ENCODE results near the gene CECR2. TPM values are rescaled to one million over a fixed set of nuclear protein-coding genes. Genes with fewer than 3 reads are reported as not detected.

The CECR2 gene
- total RNA-seq, 2 donors from 2014 or later: 0.23 to 0.77 TPM

- Mint-ChIP-seq H3K27ac (no peak overlapping the region), H3K4me1 (ENCODE audit: low read depth) (no peaks in the 10 kb centered on the region), H3K36me3 (ENCODE audit: insufficient read depth in 2 of 2) (no peaks in the 10 kb centered on the region), H3K27me3 (ENCODE audit: low read depth) (no peaks in the 10 kb centered on the region), H3K9me3 (no peaks in the 10 kb centered on the region), H3K4me3 (no peak overlapping the region)
- no peak for ATAC-seq (replicated peaks in 1 of 2)
- DNase-seq: no peak
Measured at GRCh38 chr22:17396516-17396915, 27.3 kb downstream of the CECR2 start.

- ATAC-seq (replicated peaks in 1 of 2) (no peak), DNase-seq (no peak)
- H3K9me3 Mint-ChIP-seq: no peaks in the 10 kb centered on the region
- no peaks in the 10 kb centered on the region for H3K4me1 Mint-ChIP-seq (ENCODE audit: low read depth)
- H3K27ac Mint-ChIP-seq: no peak overlapping the region
- no peak overlapping the region for H3K4me3 Mint-ChIP-seq
- H3K27me3 Mint-ChIP-seq (ENCODE audit: low read depth): no peaks in the 10 kb centered on the region
- H3K36me3 Mint-ChIP-seq (ENCODE audit: insufficient read depth in 2 of 2): no peaks in the 10 kb centered on the region
Measured at GRCh38 chr22:17397756-17398547, 28.7 kb downstream of the CECR2 start.

GRCh38 chr22:17400305-17400704, 31.0 kb downstream of the CECR2 start:
- ATAC-seq (replicated peaks in 1 of 2): no peak
- Mint-ChIP-seq H3K36me3 (ENCODE audit: insufficient read depth in 2 of 2) (no peaks in the 10 kb centered on the region), H3K4me3 (no peak overlapping the region), H3K27me3 (ENCODE audit: low read depth) (no peaks in the 10 kb centered on the region), H3K9me3 (no peaks in the 10 kb centered on the region), H3K27ac (no peak overlapping the region), H3K4me1 (ENCODE audit: low read depth) (no peaks in the 10 kb centered on the region)
- DNase-seq: no peak

GRCh38 chr22:17401728-17402127, 32.5 kb downstream of the CECR2 start:
- DNase-seq (no peak), ATAC-seq (replicated peaks in 1 of 2) (no peak)
- Mint-ChIP-seq H3K4me1 (ENCODE audit: low read depth) (no peaks in the 10 kb centered on the region), H3K27ac (no peak overlapping the region), H3K36me3 (ENCODE audit: insufficient read depth in 2 of 2) (no peaks in the 10 kb centered on the region), H3K4me3 (no peak overlapping the region), H3K27me3 (ENCODE audit: low read depth) (no peaks in the 10 kb centered on the region), H3K9me3 (no peaks in the 10 kb centered on the region)

- H3K27ac Mint-ChIP-seq: no peak overlapping the region
- no peak for ATAC-seq (replicated peaks in 1 of 2)
- DNase-seq: no peak
- H3K4me3 Mint-ChIP-seq: no peak overlapping the region
- H3K36me3 Mint-ChIP-seq (ENCODE audit: insufficient read depth in 2 of 2): no peaks in the 10 kb centered on the region
- no peaks in the 10 kb centered on the region for H3K27me3 Mint-ChIP-seq (ENCODE audit: low read depth)
- H3K9me3 Mint-ChIP-seq: no peaks in the 10 kb centered on the region
- no peaks in the 10 kb centered on the region for H3K4me1 Mint-ChIP-seq (ENCODE audit: low read depth)
Measured at GRCh38 chr22:17402293-17402692, 33.0 kb downstream of the CECR2 start.

- Mint-ChIP-seq H3K27me3 (ENCODE audit: low read depth) (no peaks in the 10 kb centered on the region), H3K36me3 (ENCODE audit: insufficient read depth in 2 of 2) (no peaks in the 10 kb centered on the region), H3K4me1 (ENCODE audit: low read depth) (no peaks in the 10 kb centered on the region), H3K4me3 (no peak overlapping the region), H3K27ac (no peak overlapping the region), H3K9me3 (no peaks in the 10 kb centered on the region)
- DNase-seq: no peak
- ATAC-seq (replicated peaks in 1 of 2): no peak
Measured at GRCh38 chr22:17403906-17404305, 34.6 kb downstream of the CECR2 start.

- no peak for DNase-seq
- H3K27me3 Mint-ChIP-seq (ENCODE audit: low read depth): no peaks in the 10 kb centered on the region
- no peak overlapping the region for H3K4me3 Mint-ChIP-seq
- no peak for ATAC-seq (replicated peaks in 1 of 2)
- no peak overlapping the region for H3K27ac Mint-ChIP-seq
- no peaks in the 10 kb centered on the region for H3K36me3 Mint-ChIP-seq (ENCODE audit: insufficient read depth in 2 of 2)
- H3K9me3 Mint-ChIP-seq: no peaks in the 10 kb centered on the region
- no peaks in the 10 kb centered on the region for H3K4me1 Mint-ChIP-seq (ENCODE audit: low read depth)
Measured at GRCh38 chr22:17407643-17408042, 38.4 kb downstream of the CECR2 start.

GRCh38 chr22:17410576-17410975, 41.3 kb downstream of the CECR2 start:
- Mint-ChIP-seq H3K4me3 (no peak overlapping the region), H3K36me3 (ENCODE audit: insufficient read depth in 2 of 2) (no peaks in the 10 kb centered on the region), H3K9me3 (no peaks in the 10 kb centered on the region), H3K27me3 (ENCODE audit: low read depth) (no peaks in the 10 kb centered on the region), H3K4me1 (ENCODE audit: low read depth) (no peaks in the 10 kb centered on the region), H3K27ac (no peak overlapping the region)
- DNase-seq (no peak), ATAC-seq (replicated peaks in 1 of 2) (no peak)

- ATAC-seq (replicated peaks in 1 of 2) (no peak), DNase-seq (no peak)
- no peaks in the 10 kb centered on the region for H3K27me3 Mint-ChIP-seq (ENCODE audit: low read depth)
- H3K4me1 Mint-ChIP-seq (ENCODE audit: low read depth): no peaks in the 10 kb centered on the region
- no peaks in the 10 kb centered on the region for H3K36me3 Mint-ChIP-seq (ENCODE audit: insufficient read depth in 2 of 2)
- no peak overlapping the region for H3K27ac Mint-ChIP-seq
- no peaks in the 10 kb centered on the region for H3K9me3 Mint-ChIP-seq
- no peak overlapping the region for H3K4me3 Mint-ChIP-seq
Measured at GRCh38 chr22:17411213-17411612, 42.0 kb downstream of the CECR2 start.

GRCh38 chr22:17412232-17412631, 43.0 kb downstream of the CECR2 start:
- Mint-ChIP-seq H3K4me3 (no peak overlapping the region), H3K9me3 (no peaks in the 10 kb centered on the region), H3K27ac (no peak overlapping the region), H3K27me3 (ENCODE audit: low read depth) (no peaks in the 10 kb centered on the region), H3K36me3 (ENCODE audit: insufficient read depth in 2 of 2) (no peaks in the 10 kb centered on the region), H3K4me1 (ENCODE audit: low read depth) (no peaks in the 10 kb centered on the region)
- DNase-seq (no peak), ATAC-seq (replicated peaks in 1 of 2) (no peak)

- Mint-ChIP-seq H3K27ac (no peak overlapping the region), H3K9me3 (no peaks in the 10 kb centered on the region), H3K4me3 (no peak overlapping the region), H3K36me3 (ENCODE audit: insufficient read depth in 2 of 2) (no peaks in the 10 kb centered on the region), H3K4me1 (ENCODE audit: low read depth) (no peaks in the 10 kb centered on the region), H3K27me3 (ENCODE audit: low read depth) (no peaks in the 10 kb centered on the region)
- DNase-seq (no peak), ATAC-seq (replicated peaks in 1 of 2) (no peak)
Measured at GRCh38 chr22:17418890-17419324, 49.6 kb downstream of the CECR2 start.

- H3K9me3 Mint-ChIP-seq: no peaks in the 10 kb centered on the region
- H3K4me1 Mint-ChIP-seq (ENCODE audit: low read depth): no peaks in the 10 kb centered on the region
- no peak overlapping the region for H3K27ac Mint-ChIP-seq
- no peaks in the 10 kb centered on the region for H3K27me3 Mint-ChIP-seq (ENCODE audit: low read depth)
- no peaks in the 10 kb centered on the region for H3K36me3 Mint-ChIP-seq (ENCODE audit: insufficient read depth in 2 of 2)
- H3K4me3 Mint-ChIP-seq: no peak overlapping the region
- DNase-seq (no peak), ATAC-seq (replicated peaks in 1 of 2) (no peak)
Measured at GRCh38 chr22:17419348-17419747, 50.1 kb downstream of the CECR2 start.

- Mint-ChIP-seq H3K9me3 (no peaks in the 10 kb centered on the region), H3K36me3 (ENCODE audit: insufficient read depth in 2 of 2) (no peaks in the 10 kb centered on the region), H3K27ac (no peak overlapping the region), H3K4me3 (no peak overlapping the region), H3K27me3 (ENCODE audit: low read depth) (peaks cover 7% of the 10 kb centered on the region), H3K4me1 (ENCODE audit: low read depth) (no peaks in the 10 kb centered on the region)
- DNase-seq (no peak), ATAC-seq (replicated peaks in 1 of 2) (no peak)
Measured at GRCh38 chr22:17422736-17423343, 53.6 kb downstream of the CECR2 start.

- no peaks in the 10 kb centered on the region for H3K9me3 Mint-ChIP-seq
- H3K36me3 Mint-ChIP-seq (ENCODE audit: insufficient read depth in 2 of 2): no peaks in the 10 kb centered on the region
- no peak for DNase-seq
- no peaks in the 10 kb centered on the region for H3K4me1 Mint-ChIP-seq (ENCODE audit: low read depth)
- no peak overlapping the region for H3K27ac Mint-ChIP-seq
- H3K27me3 Mint-ChIP-seq (ENCODE audit: low read depth): peaks cover 10% of the 10 kb centered on the region
- no peak for ATAC-seq (replicated peaks in 1 of 2)
- no peak overlapping the region for H3K4me3 Mint-ChIP-seq
Measured at GRCh38 chr22:17423616-17424015, 54.4 kb downstream of the CECR2 start.
